ENCODE measurements around the gene SH3PXD2A.
"Not testable (repeated sequence)": the region's sequence is repeated elsewhere in the genome, so short reads cannot be mapped to it uniquely, and the experiment has no call there.

Gene SH3PXD2A

DNA sequence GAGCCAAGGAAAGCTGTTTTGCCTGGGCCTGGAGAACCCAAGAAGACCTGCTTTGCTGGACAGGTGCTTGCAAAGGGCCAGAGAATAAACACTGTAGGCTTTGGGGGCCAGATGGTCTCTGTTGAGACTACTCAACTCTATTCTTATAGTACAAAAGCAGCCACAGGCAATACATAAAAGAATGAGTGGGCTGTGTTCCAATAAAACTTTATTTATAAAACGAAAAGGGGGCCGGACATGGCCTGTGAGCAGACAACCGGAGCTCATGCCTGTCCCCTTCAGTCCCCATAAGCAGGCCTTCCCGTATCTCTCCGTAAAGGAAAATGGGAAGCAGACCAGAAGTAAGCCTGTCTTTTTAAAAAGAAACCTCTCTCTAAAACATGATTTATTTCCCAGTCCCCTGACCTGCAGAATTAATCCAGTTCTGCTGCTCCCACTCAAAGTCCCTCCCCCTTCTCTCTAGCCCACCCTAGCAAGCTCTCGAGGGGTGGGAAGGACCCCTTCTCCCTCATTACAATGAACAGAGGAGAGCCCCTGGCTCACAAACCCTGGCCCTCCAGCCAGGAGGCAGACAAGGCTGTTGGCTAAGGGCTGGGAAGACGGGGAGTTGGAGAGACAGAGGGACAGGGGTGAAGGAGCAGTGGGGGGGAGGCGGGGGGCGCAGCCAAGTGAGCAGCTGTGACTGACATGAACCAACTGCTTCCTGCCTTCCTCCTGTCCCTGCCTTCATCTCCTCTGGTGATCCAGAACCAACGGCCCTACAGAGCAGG lies 184.1 kb downstream of the SH3PXD2A start:
- no peak overlapping the region for H3K4me3 ChIP-seq (ENCODE audit: low read depth, low read length)

DNA sequence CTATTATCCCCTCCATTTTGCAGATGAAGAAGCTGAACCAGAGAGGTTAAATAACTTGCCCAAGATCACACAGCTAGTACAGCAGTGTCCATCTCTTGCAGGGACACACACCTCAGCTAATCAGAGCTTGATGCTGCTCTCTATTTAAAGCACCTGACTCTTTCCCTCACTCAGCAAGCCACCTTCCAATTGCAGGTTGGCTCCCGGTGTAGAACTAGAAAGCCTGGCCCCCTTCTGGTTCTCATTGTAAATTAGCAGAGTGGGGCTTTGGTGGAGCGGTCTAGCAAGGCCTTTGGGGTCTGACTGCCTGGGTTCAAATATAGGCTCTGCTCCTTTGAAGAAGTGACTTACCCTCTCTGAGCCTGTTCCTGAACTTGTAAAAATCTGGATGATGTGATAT lies 185.4 kb downstream of the SH3PXD2A start:
- no peak overlapping the region for H3K4me3 ChIP-seq (ENCODE audit: low read depth, low read length)

DNA sequence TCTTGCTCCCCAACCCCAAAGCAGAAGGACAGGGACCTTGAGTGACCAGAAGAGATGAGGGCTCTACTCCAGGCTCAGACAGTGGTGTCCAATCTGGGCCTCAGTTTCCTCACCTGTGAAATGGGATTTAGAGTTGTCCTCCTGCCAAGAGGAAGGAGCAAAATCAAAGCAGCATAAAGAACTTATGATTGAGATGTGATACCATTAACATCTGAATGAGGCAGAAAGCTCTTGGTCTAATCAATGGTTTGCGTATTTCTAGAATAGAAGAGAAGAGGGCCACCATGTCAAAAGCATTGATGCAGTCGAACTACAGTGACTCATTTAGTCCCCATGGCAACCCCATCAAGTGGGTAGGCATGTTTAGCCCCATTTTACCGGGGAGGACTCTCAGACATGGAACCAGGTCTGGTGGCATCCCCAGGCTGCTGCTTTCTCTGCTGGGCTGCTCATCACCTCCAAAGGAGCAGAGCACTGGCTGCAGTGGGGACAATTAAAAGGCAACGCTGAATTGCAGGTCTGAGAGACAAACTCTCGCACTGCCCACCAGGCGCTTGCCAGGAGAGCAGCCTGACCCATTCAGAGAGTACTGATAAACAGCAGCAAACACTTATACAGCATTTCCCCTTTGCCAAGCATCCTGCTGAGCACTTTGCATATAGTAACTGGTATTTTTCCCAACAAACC lies 186.0 kb downstream of the SH3PXD2A start:
- no peak overlapping the region for H3K4me3 ChIP-seq (ENCODE audit: low read depth, low read length)

DNA sequence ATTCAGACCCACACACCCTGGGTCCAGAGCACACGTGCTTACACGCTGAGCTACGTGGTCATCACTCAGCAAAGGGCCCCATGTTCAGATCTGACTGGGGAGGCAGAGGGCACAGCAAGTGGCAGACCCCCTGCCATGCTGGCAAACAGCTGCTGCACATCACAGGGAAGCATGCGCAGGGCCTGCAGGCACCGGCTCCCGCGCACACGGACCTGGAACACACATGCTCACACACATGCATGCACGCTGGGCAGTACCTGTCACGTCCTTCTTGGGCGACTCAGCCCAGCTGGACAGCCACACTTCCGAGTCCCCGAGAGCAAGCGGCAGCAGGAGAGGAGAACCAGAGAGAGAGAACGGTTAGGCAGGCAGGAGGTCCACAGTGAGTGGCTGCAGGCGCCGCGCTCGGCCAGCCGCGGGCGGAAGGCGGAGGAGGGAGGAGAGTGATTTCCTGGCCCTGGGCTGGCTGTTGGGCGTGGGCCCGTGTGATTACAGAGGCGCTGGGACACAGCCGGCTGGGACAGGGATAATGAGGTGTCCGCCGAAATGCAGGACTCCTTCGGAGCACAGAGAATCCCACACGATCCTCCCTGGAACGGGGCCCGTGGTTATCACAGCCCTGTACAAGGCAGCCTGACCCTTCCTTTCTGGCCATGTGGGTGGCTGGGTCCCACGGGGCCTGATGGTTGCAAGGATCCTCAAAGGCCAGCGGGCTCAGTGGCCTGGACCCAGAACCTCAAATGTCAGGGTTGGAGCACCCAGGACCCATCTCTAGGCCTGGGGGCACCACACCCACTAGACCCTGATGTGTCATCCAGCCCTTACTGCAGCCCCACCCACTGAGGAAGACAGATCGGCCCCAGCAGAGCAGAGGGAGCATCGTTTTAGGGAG lies 186.8 kb downstream of the SH3PXD2A start:
- no peak overlapping the region for H3K4me3 ChIP-seq (ENCODE audit: low read depth, low read length)

DNA sequence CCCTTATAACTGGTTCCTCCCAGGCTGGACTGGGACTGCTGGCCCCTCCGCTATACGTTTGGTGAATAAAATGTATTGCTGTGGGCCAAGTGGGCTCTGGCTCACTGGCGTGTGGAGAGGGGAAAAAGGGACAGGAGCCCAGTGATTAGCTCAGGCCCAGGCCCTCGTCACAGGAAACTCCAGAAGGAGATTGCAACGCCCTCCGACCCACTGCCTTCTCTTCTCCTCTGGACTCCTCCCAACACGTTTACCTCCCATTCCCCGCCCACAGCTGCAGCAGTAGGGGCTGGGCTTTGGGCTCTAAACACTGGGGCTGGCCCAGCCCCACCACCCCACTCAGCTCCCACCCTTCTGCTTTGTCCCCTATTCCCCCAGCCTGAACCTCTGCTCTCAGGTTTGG lies 188.0 kb downstream of the SH3PXD2A start:
- no peak overlapping the region for H3K4me3 ChIP-seq (ENCODE audit: low read depth, low read length)

DNA sequence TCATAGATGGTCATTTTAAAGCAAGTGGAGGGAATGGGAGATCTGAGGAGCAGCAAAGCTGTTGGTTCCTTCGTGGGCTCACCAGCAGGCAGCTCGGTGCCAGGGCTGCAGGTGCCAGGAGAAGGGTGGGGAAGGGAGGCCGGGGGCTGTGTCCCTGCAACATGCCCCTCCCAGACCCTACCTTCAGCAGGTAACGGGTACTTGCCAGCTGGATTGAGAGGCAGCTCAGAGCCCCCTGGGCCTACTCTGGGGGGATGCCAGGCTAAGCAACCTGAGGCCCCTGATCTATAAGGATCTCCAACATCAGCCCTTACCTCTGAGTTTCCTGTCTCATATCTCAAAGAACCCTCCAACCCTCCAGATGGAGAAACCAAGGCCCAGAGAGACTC lies 188.6 kb downstream of the SH3PXD2A start:
- H3K4me3 ChIP-seq (ENCODE audit: low read depth, low read length): no peak overlapping the region

DNA sequence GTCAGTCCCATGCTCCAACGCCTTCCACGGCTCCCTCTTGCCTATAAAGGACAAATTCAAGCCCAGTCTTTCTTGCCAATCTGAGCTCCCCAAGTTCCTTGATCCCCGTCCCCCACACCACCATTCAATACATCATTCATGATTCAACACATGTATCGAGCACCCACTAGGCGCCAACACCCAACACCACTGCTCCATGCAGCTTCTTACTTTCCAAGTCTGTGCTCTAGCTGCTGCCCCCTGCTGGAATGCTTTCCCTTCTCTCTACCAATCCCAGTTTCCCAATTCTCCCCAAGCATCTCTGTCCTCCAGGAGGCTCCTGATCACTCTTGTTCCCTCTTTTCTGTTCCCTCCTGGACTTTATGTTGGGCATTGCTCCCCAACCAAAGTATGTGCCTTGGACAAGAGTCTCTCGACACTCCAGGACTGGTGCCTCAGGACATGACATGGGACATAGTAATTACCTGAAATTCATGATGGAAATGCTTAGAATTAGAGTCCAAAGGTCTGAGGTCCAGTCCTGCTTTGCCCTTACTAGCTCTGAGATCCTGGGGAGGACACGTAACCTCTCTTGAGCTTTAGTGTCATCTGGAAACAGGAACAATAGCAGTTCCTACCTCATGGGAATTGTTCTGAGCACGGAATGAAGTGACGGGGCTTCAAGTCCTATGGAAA lies 189.2 kb downstream of the SH3PXD2A start:
- no peak overlapping the region for H3K4me3 ChIP-seq (ENCODE audit: low read depth, low read length)

DNA sequence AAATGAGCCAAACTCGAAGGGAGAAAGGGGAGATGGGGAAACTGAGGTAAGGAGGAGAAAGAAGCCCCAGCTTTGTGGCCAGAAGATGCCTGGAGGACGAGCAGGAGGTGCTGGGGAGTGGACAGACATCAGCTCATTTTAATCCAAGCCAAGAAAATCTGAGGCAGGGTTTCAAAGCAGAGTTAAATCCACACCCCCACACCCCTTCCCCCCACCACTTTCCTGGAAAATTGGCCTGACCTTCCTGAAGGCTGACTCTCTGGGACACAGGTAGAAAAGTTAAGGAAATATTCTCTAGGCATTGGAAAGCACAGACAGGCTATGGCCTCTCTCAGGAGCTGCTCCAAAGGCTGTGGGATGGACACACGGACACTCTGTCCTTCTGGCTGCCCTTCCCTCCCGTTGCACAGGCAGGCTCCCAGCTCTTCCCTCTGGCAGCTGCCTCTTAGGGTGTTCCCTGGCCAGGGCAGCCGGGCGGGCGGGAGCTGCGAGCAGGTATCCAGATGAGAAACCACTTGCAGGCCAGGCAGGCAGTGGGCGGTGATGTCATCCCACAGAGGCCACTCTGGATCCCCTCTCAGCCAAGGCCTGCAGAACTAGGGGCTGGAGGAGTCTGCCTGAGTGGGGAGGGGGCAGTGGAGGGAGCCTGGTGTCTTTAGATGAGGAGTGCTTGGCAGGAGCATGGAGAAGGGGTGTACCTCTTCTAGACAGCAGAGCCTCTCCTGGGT lies 190.1 kb downstream of the SH3PXD2A start:
- no peak overlapping the region for H3K4me3 ChIP-seq (ENCODE audit: low read depth, low read length)

DNA sequence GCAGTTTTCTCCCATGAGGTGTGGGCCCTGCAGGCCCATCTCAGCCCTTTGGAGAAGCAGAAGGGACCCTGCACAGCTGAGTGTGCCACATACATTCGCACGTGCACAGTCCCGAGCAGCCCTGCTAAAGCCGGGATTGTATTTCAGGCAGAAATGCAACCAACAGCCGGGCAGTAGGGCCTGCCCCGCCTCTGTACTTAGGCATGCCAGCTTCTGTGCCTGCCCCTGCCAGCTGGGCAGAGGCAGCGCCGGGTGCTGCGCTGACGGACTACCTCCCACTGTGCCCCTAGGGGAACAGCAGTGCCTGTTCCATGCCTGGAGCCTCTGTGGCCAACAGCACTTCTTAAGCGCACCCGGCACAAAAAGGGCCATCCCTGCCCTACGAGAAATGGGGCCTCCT lies 191.6 kb downstream of the SH3PXD2A start:
- H3K4me3 ChIP-seq (ENCODE audit: low read depth, low read length): no peak overlapping the region

DNA sequence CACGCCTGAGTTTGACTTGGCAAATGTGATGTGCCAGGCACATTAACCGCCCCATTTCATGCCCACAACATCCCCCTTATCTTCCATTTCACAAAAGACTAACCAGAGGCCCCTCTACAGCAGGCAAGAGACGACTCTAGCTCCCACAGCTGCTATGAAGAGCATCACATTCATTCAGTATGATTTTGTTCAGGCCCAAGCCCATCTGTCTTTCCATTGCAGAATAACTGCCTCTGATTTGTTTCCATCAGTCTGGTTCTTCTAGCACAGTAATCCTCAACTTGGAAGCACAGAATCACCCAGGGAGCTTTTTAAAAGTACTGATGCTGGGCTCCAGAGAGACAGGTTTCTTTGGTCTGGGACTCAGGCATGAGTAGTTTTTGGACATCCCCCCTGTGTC lies 192.1 kb downstream of the SH3PXD2A start:
- no peak overlapping the region for H3K4me3 ChIP-seq (ENCODE audit: low read depth, low read length)

DNA sequence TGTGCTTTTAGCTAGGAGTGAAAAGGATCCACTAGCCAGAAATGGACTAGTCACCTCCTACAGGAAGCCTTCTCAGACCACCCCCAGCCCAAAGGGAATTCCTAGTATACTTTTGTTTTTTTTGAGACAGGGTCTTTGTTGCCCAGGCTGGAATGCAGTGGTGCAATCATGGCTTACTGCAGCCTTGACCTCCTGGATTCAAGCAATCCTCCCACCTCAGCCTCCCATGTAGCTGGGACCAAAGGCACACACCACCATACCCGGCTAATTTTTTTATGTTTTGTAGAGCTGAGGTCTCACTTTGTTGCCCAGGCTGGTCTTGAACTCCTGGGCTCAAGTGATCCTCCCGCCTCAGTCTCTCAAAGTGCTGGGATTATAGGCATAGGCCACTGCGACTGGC lies 192.7 kb downstream of the SH3PXD2A start:
- H3K4me3 ChIP-seq (ENCODE audit: low read depth, low read length): not testable (repeated sequence)

DNA sequence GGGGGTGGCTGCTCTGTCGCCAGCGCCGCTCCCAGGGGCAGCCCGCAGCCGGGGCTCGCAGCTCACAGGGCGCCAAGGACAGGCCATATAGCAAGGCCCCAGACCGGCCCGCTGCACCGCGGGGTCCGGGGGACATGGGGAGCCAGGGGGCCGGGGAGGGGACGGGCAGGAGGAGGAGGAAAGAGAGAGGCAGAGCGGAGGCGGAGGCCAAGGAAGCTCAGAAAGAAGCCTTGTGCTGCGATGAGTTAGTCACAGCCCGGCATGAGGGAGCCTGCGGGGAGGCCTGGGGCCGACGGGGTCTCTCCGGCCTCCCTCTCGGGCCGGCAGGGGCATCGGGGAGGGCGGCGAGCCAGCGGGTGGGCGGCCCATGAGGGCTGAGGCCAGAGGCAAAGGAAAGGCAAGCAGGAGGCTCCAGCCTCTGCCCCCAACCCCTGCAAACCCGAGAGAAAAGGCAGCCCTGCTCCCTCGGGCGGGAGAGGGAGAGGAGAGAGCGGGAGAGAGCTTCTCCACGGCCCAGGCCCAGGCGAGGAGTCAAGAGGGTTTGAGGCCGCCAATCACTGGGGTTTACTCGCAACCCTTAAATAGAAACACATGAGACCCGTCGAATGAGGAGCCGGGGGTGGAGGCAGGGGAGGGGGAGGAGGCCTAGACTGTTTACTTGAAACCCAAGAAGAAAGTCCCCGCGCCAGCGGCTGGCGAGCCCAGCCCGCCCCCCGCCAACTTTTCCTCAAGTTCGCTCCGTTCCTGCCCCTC lies 194.0 kb downstream of the SH3PXD2A start:
- no peak overlapping the region for H3K4me3 ChIP-seq (ENCODE audit: low read depth, low read length)

DNA sequence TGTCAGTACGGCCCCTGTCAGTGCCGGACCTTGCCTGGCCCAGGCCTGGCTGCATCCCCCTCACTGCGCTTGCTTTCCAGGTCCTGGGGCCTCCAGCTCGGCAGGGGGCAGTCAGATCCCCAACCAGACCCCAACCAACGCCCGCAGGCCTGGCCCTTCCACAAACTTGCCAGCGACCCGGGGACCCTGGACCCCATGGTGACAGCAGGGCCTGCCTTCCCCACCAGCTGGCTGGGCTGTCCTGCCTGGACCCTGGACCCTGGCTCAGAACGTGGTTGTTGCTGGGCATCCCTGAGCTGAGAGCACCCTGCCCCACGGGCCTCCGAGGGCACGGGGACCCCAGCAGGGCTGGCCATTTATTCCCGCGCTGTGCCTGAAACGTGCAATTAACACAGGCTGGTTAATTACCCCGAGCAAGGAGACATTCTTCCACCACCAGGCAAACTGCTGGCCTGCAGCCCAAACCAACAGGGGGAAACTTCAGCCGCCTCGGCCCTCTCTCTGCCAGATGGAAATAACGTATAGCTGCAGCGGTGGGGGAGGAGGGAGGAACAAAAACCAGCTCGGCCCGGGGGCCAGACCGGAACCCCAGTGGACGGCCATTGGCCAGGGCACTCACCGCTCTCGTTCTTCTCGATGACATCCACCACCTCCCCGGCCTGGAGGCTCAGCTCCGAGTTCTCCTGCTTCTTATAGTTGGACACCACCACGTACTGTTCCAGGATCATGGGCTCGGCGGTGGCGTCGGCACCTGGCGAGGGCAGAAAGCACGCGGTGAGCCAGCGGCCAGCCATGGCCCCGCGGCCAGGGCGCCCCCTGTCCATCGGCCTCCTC lies 194.8 kb downstream of the SH3PXD2A start:
- H3K4me3 ChIP-seq (ENCODE audit: low read depth, low read length): no peak overlapping the region

DNA sequence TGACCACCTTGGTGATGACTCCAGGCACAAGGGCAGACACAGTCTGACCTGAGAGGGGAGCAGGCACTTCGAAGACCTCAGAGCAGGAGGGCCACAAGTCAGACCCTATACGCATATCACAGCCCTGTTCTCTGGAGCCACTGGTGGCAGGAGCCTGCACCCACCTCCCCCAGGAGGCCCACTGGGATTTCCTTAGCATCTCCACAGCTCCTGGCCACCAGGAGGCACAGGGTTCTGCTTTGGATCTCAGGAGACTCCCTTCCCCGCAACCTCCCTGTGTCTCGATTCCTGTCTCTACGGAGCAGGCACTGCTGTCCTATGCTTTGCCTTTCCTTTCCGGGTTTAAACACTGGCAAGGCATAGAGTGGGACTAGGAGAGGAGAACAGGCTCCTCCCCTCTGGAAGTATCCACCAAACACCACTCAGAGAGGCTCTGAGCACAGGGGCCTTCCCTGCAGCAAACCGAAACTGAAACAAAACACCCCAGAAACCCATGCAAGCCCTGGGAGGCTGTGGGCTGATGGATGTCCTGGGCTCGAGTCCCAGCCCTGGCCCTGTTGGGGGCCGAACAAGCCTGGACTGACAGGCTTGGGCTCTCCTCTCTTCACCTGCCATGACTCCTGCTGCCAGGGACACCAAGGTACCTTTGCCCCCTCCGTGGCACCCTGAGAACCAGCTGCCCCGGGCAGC lies 195.6 kb downstream of the SH3PXD2A start:
- H3K4me3 ChIP-seq (ENCODE audit: low read depth, low read length): no peak overlapping the region

DNA sequence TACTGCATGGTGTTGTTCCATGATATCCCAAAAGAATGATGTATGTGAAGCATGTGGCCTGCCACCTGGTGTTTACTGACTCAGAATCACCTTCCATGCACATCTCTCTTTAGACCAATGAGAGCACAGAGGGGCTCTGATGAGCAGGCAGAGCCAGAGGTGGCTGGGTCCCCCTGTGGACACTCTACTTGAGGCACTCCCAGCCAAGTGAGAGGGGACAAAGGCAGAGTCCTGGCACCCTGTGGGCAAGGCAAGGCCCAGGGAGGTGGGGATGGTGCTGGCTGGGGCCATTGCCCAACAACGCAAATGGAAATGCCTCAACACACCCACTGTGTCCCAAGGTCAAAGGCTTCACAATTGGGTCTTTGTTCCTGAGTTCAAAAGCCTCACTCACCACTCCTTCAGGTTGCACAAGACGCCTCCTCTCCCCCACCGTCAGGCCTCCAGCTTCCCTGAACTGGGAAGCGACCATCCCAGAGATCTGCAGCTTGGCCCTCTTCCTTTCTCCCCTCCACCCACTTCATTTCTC lies 197.3 kb downstream of the SH3PXD2A start:
- no peak overlapping the region for H3K4me3 ChIP-seq (ENCODE audit: low read depth, low read length)

DNA sequence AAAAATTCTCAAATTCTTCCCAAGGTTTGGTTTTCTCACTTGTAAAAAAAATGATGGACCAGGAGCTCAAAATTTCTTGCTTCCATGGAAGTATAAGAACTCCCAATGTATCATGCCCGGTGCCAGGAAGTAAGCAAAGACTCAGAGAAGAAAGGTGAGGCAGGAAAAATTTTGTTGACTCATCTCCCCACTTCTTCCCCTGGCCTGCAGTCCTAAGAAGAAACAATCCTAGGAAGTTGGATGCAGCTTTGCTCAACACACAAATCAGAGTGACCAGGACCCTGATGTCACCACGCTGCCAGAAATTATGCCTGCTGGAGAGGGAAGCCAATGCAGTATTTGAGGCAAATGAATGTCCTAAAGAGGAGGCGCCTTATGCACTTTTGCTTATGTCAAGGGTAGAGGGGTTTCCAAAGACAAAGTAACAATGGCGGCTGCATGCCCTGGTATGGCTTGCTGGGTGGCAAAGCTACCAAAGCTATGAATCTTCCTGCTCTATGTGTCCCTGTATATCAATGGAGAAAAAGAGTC lies 198.2 kb downstream of the SH3PXD2A start:
- H3K4me3 ChIP-seq (ENCODE audit: low read depth, low read length): no peak overlapping the region

DNA sequence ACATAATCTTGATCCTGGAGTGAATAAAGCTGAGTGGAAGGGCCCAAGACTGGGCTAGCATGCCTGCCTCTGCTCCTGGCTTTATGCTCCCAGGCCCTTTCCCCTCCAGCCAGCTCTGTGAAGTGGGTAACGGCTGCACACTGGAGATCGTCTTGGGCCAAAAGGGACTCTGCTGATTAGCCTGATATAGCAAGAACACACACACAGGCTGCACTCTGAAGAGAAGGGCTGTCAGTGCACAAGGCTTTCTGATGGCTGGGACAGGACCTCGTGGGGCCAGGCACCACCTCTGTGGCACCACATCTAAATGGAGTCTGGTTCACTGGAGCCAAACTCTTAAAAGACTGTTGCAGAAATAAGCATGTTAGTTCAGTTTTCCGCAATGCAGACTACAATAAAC lies 200.5 kb downstream of the SH3PXD2A start:
- H3K4me3 ChIP-seq (ENCODE audit: low read depth, low read length): no peak overlapping the region

DNA sequence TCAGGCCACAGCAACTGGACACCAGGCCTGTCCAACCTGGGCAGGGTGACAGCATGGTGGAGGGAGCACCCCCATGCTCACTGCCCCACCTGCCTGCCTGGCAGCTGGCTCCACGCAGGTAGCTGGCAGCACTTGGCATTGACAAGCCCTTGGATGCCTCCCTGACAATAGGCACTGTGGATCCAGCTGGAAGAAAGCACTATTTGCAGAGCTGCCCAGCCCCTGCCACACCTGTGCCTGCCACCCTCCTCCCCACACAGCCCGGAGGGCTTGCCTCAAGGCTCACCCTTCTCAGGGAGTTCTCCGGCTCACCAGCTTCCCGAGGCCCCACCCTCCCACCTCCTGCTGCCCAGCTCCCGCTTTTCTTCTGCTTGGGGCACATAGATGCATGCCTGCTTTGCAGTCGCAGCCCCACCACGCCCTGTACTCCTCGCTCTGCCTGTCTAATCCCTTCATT lies 201.8 kb downstream of the SH3PXD2A start:
- H3K4me3 ChIP-seq (ENCODE audit: low read depth, low read length): no peak overlapping the region

Measured in iPS-11a (cell line).